SU-DHL-6 (cell line): Measurements from ENCODE around the gene RFK.

Experiments used
- H2AFZ ChIP-seq: fragments of 200-600 bp; sonication (generic); 2 replicates; pipeline ENCODE4 v1.6.1; 2014; ENCODE audit warnings: low read depth, mild to moderate bottlenecking, moderate library complexity, mixed read lengths, antibody characterized with exemption, low read length; ENCODE audit not compliant: severe bottlenecking
- H3F3A ChIP-seq: fragments of 200-600 bp; shearing (Covaris generic); 2 replicates; pipeline ENCODE4 v1.6.0; 2016; ENCODE audit warnings: antibody characterized with exemption, mild to moderate bottlenecking; ENCODE audit not compliant: insufficient read depth
- H3K27ac ChIP-seq: fragments of 200-600 bp; sonication (generic); 2 replicates; pipeline ENCODE4 v1.5.1; 2016; ENCODE audit warnings: low read depth, mild to moderate bottlenecking, low read length, moderate library complexity, mixed read lengths
- H3K27me3 ChIP-seq: fragments of 200-600 bp; sonication (generic), shearing (Covaris generic); 2 replicates; pipeline ENCODE4 v1.6.0; 2014; ENCODE audit warnings: mild to moderate bottlenecking, low read length
- H3K36me3 ChIP-seq: fragments of 200-600 bp; sonication (generic); 2 replicates; pipeline ENCODE4 v1.6.1; 2014; ENCODE audit warnings: mild to moderate bottlenecking, low read length, mixed read lengths
- H3K4me2 ChIP-seq: fragments of 300-600, 200-600 bp; shearing (Covaris generic), sonication (generic); 2 replicates; pipeline ENCODE4 v1.6.0; 2014; ENCODE audit warnings: low read length, low read depth, mild to moderate bottlenecking; ENCODE audit not compliant: poor library complexity, severe bottlenecking
- H3K4me3 ChIP-seq: fragments of 200-600 bp; sonication (generic); 2 replicates; pipeline ENCODE4 v1.5.1; 2014; ENCODE audit warnings: antibody characterized with exemption, low read length, mild to moderate bottlenecking, mixed read lengths; ENCODE audit not compliant: insufficient read depth, poor library complexity, severe bottlenecking
- H3K79me2 ChIP-seq: fragments of 200-600 bp; sonication (generic); 2 replicates; pipeline ENCODE4 v1.6.1; 2014; ENCODE audit warnings: mild to moderate bottlenecking, low read length, moderate library complexity; ENCODE audit not compliant: insufficient read depth
- H3K9ac ChIP-seq: fragments of 200-600 bp; sonication (generic); 2 replicates; pipeline ENCODE4 v1.7.0; 2014; ENCODE audit warnings: mild to moderate bottlenecking, low read length
- H3K9me2 ChIP-seq: fragments of 200-600 bp; sonication (generic); replicated peaks from 2 replicates; pipeline ENCODE4 v1.6.1; 2014; ENCODE audit warnings: low read length; ENCODE audit not compliant: insufficient read depth
- H3K9me3 ChIP-seq: fragments of 200-600 bp; sonication (generic); 2 replicates; pipeline ENCODE4 v1.6.1; 2014; ENCODE audit warnings: low read length, mixed read lengths; ENCODE audit not compliant: insufficient read depth
- H4K20me1 ChIP-seq: fragments of 200-600 bp; sonication (generic); 2 replicates; pipeline ENCODE4 v1.6.1; 2014; ENCODE audit warnings: low read depth, mild to moderate bottlenecking, antibody characterized with exemption, low read length, moderate library complexity, mixed read lengths
- EZH2phosphoT487 ChIP-seq: fragments of 200-600 bp; sonication (generic), shearing (Covaris generic); conservative IDR thresholded peaks from 2 replicates; pipeline ENCODE4 v1.6.1; 2018; ENCODE audit warnings: mild to moderate bottlenecking, antibody characterized with exemption, low read length, moderate library complexity, mixed read lengths
- TF ChIP-seq, protein P1 (sequence below): fragments of 200-600 bp; sonication (generic); IDR thresholded peaks from one replicate; pipeline ENCODE4 v1.5.1; 2017; ENCODE audit warnings: antibody characterized with exemption, mild to moderate bottlenecking, low read length, moderate library complexity; ENCODE audit not compliant: insufficient read depth, poor library complexity, severe bottlenecking

RFK gene

DNA sequence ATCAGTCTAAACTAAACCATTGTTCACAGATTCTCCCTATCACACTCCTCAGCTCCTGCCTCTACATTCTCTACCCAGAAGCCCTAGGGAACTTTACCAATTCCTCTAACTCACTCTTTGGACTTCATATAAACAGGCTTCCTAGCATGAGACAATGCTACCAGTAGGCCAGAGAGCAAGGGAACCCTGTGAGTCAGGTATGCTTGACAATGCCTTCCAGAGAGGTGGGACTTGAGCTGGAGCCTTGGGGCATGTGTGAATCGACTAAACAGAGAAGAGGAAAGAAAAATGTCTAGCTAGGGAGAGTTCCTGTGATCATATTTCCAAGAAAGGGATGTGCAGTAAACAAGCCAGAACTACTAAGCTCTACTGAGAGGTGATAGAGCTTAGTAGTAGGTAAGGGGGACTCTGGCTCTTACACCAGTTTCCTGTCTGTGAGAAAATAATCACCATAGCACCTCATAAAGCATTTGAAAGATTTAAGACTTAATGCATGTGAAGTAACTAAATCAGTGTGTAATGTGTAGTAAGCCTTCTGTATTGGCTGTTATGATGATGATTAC lies 6.4 kb upstream of the RFK start:
- Histone ChIP-seq H4K20me1 (no peaks in the 10 kb centered on the region), H3K9me2 (no peaks in the 10 kb centered on the region), H2AFZ (no peak overlapping the region), H3K36me3 (no peaks in the 10 kb centered on the region), H3K4me2 (no peak overlapping the region), H3K9ac (no peak overlapping the region), H3F3A (no peaks in the 10 kb centered on the region), H3K27ac (no peak overlapping the region), H3K27me3 (no peaks in the 10 kb centered on the region), H3K4me3 (no peak overlapping the region), H3K79me2 (no peaks in the 10 kb centered on the region), H3K9me3 (no peaks in the 10 kb centered on the region)
- no peak for TF ChIP-seq EZH2phosphoT487
- TF ChIP-seq, protein P1, sequence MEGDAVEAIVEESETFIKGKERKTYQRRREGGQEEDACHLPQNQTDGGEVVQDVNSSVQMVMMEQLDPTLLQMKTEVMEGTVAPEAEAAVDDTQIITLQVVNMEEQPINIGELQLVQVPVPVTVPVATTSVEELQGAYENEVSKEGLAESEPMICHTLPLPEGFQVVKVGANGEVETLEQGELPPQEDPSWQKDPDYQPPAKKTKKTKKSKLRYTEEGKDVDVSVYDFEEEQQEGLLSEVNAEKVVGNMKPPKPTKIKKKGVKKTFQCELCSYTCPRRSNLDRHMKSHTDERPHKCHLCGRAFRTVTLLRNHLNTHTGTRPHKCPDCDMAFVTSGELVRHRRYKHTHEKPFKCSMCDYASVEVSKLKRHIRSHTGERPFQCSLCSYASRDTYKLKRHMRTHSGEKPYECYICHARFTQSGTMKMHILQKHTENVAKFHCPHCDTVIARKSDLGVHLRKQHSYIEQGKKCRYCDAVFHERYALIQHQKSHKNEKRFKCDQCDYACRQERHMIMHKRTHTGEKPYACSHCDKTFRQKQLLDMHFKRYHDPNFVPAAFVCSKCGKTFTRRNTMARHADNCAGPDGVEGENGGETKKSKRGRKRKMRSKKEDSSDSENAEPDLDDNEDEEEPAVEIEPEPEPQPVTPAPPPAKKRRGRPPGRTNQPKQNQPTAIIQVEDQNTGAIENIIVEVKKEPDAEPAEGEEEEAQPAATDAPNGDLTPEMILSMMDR = no peak

DNA sequence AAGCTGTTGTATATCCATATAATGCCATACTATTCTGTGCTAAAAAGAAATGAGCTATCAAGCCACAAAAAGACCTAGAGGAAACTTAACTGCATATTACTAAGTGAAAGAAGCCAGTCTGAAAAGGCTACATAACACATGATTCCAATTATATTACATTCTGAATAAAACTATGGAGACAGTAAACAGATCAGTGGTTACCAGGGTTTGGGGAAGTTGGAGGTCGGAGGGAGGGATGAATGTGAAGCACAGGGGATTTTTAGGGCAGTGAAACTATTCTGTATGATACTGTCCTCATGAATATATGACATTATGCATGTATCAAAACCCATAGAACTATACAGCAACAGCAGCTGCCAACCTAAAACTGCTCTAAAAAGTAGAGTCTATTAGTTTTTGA lies 5.6 kb upstream of the RFK start:
- no peak overlapping the region for H2AFZ ChIP-seq

DNA sequence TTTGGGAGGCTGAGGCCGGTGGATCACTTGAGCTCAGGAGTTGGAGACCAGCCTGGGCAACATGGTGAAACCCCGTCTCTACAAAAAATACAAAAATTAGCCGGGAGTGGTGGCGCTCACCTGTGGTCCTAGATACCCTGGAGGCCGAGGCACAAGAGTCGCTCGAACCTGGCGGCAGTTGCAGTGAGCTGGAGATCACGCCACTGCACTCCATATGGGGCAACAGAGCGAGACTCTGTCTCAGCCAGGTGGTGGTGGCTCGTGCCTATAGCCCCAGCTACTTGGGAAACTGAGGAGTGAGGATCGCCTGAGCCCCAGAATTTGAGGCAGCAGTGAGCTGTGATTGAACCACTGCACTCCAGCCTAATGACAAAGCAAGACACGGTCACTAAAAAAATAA lies 2.4 kb upstream of the RFK start:
- Histone ChIP-seq H3K27ac (no peak overlapping the region), H3F3A (no peaks in the 10 kb centered on the region), H3K9me2 (no peaks in the 10 kb centered on the region), H3K36me3 (peaks cover 7% of the 10 kb centered on the region; the same call in 1 of the 2 replicates), H4K20me1 (no peaks in the 10 kb centered on the region), H3K79me2 (peaks cover 12% of the 10 kb centered on the region), H3K9ac (no peak overlapping the region), H3K9me3 (no peaks in the 10 kb centered on the region), H3K27me3 (no peaks in the 10 kb centered on the region), H3K4me2 (no peak overlapping the region), H3K4me3 (no peak overlapping the region), H2AFZ (no peak overlapping the region)
- TF ChIP-seq, protein P1 = no peak
- no peak for TF ChIP-seq EZH2phosphoT487

More for the DNA sequence above, 5.6 kb upstream of the RFK start:
- no peak overlapping the region for H3K9ac ChIP-seq
- no peak overlapping the region for H3K4me2 ChIP-seq
- no peaks in the 10 kb centered on the region for H3K79me2 ChIP-seq
- no peak for TF ChIP-seq EZH2phosphoT487
- TF ChIP-seq, protein P1 = no peak
- no peaks in the 10 kb centered on the region for H3K9me3 ChIP-seq
- H3K27ac ChIP-seq = no peak overlapping the region
- H4K20me1 ChIP-seq = no peaks in the 10 kb centered on the region
- no peaks in the 10 kb centered on the region for H3K27me3 ChIP-seq
- no peak overlapping the region for H3K4me3 ChIP-seq
- H3K9me2 ChIP-seq = no peaks in the 10 kb centered on the region
- H3K36me3 ChIP-seq = no peaks in the 10 kb centered on the region
- H3F3A ChIP-seq = no peaks in the 10 kb centered on the region
